HEK293 (cell line): Measurements from ENCODE around the gene ALMS1.
"Not testable (repeated sequence)": the region's sequence is repeated elsewhere in the genome, so short reads cannot be mapped to it uniquely, and the experiment has no call there.

Source experiments
- CTCF ChIA-PET: fragments of 350-600 bp; formaldehyde crosslinking; extraction: SDS; loops from one replicate; lab custom pipeline; 2021; ENCODE audit warnings: antibody characterized with exemption; lab: Yijun Ruan, JAX
- POLR2A ChIA-PET: fragments of 300-600 bp; formaldehyde crosslinking; extraction: SDS; loops from one replicate; lab custom pipeline; 2020; ENCODE audit warnings: antibody characterized with exemption, inconsistent platforms; lab: Yijun Ruan, JAX
- H3K27ac ChIP-seq: fragments of 200-500 bp; sonication (Bioruptor generic); 2 replicates; pipeline ENCODE4 v1.5.1; 2014; ENCODE audit warnings: low read depth, low read length, control low read depth, inconsistent platforms; ENCODE audit errors: extremely low read depth
- H3K36me3 ChIP-seq, 2 experiments: fragments of 200-500 bp in 1 of 2; sonication (Bioruptor generic) in 1 of 2; 1 replicate in 1 of 2; 2 replicates in 1 of 2; pipeline ENCODE4 v1.5.1; 2014 to 2017; ENCODE audit warnings: inconsistent platforms in 2 of 2, low read length in 2 of 2; ENCODE audit not compliant: control insufficient read depth in 2 of 2, insufficient read depth in 1 of 2
- H3K4me1 ChIP-seq: fragments of 200-500 bp; sonication (Bioruptor generic); 2 replicates; pipeline ENCODE4 v1.5.1; 2014; ENCODE audit warnings: mild to moderate bottlenecking, low read length, inconsistent platforms; ENCODE audit not compliant: control insufficient read depth, insufficient read depth
- H3K4me3 ChIP-seq: 2 replicates; pipeline ENCODE4 v1.5.1; 2011; ENCODE audit warnings: low read depth, mild to moderate bottlenecking, control low read depth, low read length, moderate library complexity
- H3K9me3 ChIP-seq: fragments of 200-500 bp; sonication (Bioruptor generic); 2 replicates; pipeline ENCODE4 v1.5.1; 2014; ENCODE audit warnings: low read depth, low read length, inconsistent platforms; ENCODE audit not compliant: control insufficient read depth, insufficient read depth
- BCL11B ChIP-seq: fragments of 450-650 bp; formaldehyde crosslinking; IDR thresholded peaks from 2 replicates; pipeline ENCODE4 v1.5.1; 2016; ENCODE audit warnings: low read depth, missing biosample characterization, missing genetic modification characterization
- SP7 ChIP-seq: fragments of 450-650 bp; formaldehyde crosslinking; IDR thresholded peaks from 2 replicates; pipeline ENCODE4 v1.5.1; 2016; ENCODE audit warnings: missing biosample characterization, missing genetic modification characterization
- TCF7L2 ChIP-seq: IDR thresholded peaks from 2 replicates; pipeline ENCODE4 v1.6.1; 2011; ENCODE audit warnings: low read depth, mild to moderate bottlenecking, inconsistent platforms, low read length, moderate library complexity, borderline replicate concordance
- ZBTB44 ChIP-seq: fragments of 450-650 bp; IDR thresholded peaks from 2 replicates; pipeline ENCODE4 v1.5.1; 2018; ENCODE audit warnings: missing biosample characterization, mild to moderate bottlenecking, missing genetic modification characterization
- ZEB2 ChIP-seq: fragments of 450-650 bp; formaldehyde crosslinking; IDR thresholded peaks from 2 replicates; pipeline ENCODE4 v1.5.1; 2016; ENCODE audit warnings: missing biosample characterization, missing genetic modification characterization
- ZFP3 ChIP-seq: fragments of 450-650 bp; formaldehyde crosslinking; IDR thresholded peaks from 2 replicates; pipeline ENCODE4 v1.5.1; 2016; ENCODE audit warnings: low read depth, missing biosample characterization, missing genetic modification characterization
- ZIC2 ChIP-seq: fragments of 450-650 bp; formaldehyde crosslinking; IDR thresholded peaks from 2 replicates; pipeline ENCODE4 v1.5.1; 2016; ENCODE audit warnings: missing biosample characterization, missing genetic modification characterization
- ZNF140 ChIP-seq: fragments of 450-650 bp; formaldehyde crosslinking; IDR thresholded peaks from 2 replicates; pipeline ENCODE4 v1.5.1; 2016; ENCODE audit warnings: missing biosample characterization, missing genetic modification characterization
- ZNF155 ChIP-seq: fragments of 450-650 bp; formaldehyde crosslinking; IDR thresholded peaks from 2 replicates; pipeline ENCODE4 v1.5.1; 2016; ENCODE audit warnings: missing biosample characterization, missing genetic modification characterization
- ZNF18 ChIP-seq: fragments of 450-650 bp; formaldehyde crosslinking; IDR thresholded peaks from 2 replicates; pipeline ENCODE4 v1.5.1; 2016; ENCODE audit warnings: missing biosample characterization, missing genetic modification characterization
- ZNF239 ChIP-seq: fragments of 450-650 bp; formaldehyde crosslinking; IDR thresholded peaks from 2 replicates; pipeline ENCODE4 v1.5.1; 2016; ENCODE audit warnings: missing biosample characterization, missing genetic modification characterization
- ZNF311 ChIP-seq: fragments of 450-650 bp; formaldehyde crosslinking; IDR thresholded peaks from 2 replicates; pipeline ENCODE4 v1.5.1; 2017; ENCODE audit warnings: missing biosample characterization, missing genetic modification characterization, borderline replicate concordance
- ZNF335 ChIP-seq: fragments of 450-650 bp; formaldehyde crosslinking; conservative IDR thresholded peaks from 2 replicates; pipeline ENCODE4 v1.5.1; 2016; ENCODE audit warnings: missing biosample characterization, missing genetic modification characterization
- ZNF394 ChIP-seq: fragments of 450-650 bp; formaldehyde crosslinking; IDR thresholded peaks from 2 replicates; pipeline ENCODE4 v1.5.1; 2016; ENCODE audit warnings: missing biosample characterization, missing genetic modification characterization, mild to moderate bottlenecking, moderate library complexity, borderline replicate concordance
- ZNF423 ChIP-seq: fragments of 450-650 bp; formaldehyde crosslinking; IDR thresholded peaks from 2 replicates; pipeline ENCODE4 v1.5.1; 2016; ENCODE audit warnings: missing biosample characterization, missing genetic modification characterization
- ZNF580 ChIP-seq: fragments of 450-650 bp; formaldehyde crosslinking; IDR thresholded peaks from 2 replicates; pipeline ENCODE4 v1.5.1; 2016; ENCODE audit warnings: missing biosample characterization, missing genetic modification characterization
- ZNF621 ChIP-seq: fragments of 450-650 bp; formaldehyde crosslinking; IDR thresholded peaks from 2 replicates; pipeline ENCODE4 v1.5.1; 2017; ENCODE audit warnings: missing biosample characterization, missing genetic modification characterization
- ZNF785 ChIP-seq: fragments of 450-650 bp; formaldehyde crosslinking; IDR thresholded peaks from 2 replicates; pipeline ENCODE4 v1.5.1; 2016; ENCODE audit warnings: missing biosample characterization, missing genetic modification characterization
- ZNF830 ChIP-seq: fragments of 450-650 bp; IDR thresholded peaks from 2 replicates; pipeline ENCODE4 v1.5.0; 2018; ENCODE audit warnings: missing biosample characterization, missing genetic modification characterization, low read depth, mild to moderate bottlenecking, moderate library complexity
- ZSCAN16 ChIP-seq: fragments of 450-650 bp; formaldehyde crosslinking; IDR thresholded peaks from 2 replicates; pipeline ENCODE4 v1.5.1; 2016; ENCODE audit warnings: missing biosample characterization, missing genetic modification characterization
- ZSCAN23 ChIP-seq: fragments of 450-650 bp; formaldehyde crosslinking; IDR thresholded peaks from 2 replicates; pipeline ENCODE4 v1.5.1; 2016; ENCODE audit warnings: missing biosample characterization, missing genetic modification characterization
- TF ChIP-seq, protein P1 (sequence below): fragments of 450-650 bp; formaldehyde crosslinking; IDR thresholded peaks from 2 replicates; pipeline ENCODE4 v1.5.1; 2016; ENCODE audit warnings: missing biosample characterization, missing genetic modification characterization

The ALMS1 gene

GRCh38 chr2:73642338-73643018 is 256.8 kb downstream of the ALMS1 start, which contains the start of gene NAT8 (continued):
- TF ChIP-seq, protein P1, sequence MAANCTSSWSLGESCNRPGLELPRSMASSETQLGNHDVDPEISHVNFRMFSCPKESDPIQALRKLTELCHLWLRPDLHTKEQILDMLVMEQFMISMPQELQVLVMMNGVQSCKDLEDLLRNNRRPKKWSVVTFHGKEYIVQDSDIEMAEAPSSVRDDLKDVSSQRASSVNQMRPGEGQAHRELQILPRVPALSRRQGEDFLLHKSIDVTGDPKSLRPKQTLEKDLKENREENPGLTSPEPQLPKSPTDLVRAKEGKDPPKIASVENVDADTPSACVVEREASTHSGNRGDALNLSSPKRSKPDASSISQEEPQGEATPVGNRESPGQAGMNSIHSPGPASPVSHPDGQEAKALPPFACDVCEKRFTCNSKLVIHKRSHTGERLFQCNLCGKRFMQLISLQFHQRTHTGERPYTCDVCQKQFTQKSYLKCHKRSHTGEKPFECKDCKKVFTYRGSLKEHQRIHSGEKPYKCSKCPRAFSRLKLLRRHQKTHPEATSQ: no peak
- TF ChIP-seq ZEB2 (tag by site-specific recombination): no peak
- no peak for TF ChIP-seq ZNF394 (tag by site-specific recombination)

DNA sequence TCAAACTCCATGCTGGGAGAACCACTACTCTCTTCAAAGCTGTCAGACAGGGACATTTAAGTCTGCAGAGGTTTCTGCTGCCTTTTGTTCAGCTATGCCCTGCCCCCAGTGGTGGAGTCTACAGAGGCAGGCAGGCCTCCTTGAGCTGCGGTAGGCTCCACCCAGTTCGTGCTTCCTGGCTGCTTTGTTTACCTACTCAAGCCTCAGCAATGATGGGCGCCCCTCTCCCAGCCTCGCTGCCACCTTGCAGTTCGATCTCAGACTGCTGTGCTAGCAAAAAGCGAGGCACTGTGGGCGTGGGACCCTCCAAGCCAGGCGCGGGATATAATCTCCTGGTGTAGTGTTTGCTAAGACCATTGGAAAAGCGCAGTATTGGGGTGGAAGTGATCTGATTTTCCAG is 262.1 kb downstream of the ALMS1 start:
- H3K9me3 ChIP-seq, H3K27ac ChIP-seq, POLR2A ChIA-PET, H3K4me3 ChIP-seq, H3K36me3 ChIP-seq, H3K4me1 ChIP-seq: not testable (repeated sequence)
- CTCF ChIA-PET: interaction anchor here (0.7 kb wide), 2 partner anchors 185 to 497 kb away, joined by 3 read pairs; no protein-coding TSS in a partner anchor

DNA sequence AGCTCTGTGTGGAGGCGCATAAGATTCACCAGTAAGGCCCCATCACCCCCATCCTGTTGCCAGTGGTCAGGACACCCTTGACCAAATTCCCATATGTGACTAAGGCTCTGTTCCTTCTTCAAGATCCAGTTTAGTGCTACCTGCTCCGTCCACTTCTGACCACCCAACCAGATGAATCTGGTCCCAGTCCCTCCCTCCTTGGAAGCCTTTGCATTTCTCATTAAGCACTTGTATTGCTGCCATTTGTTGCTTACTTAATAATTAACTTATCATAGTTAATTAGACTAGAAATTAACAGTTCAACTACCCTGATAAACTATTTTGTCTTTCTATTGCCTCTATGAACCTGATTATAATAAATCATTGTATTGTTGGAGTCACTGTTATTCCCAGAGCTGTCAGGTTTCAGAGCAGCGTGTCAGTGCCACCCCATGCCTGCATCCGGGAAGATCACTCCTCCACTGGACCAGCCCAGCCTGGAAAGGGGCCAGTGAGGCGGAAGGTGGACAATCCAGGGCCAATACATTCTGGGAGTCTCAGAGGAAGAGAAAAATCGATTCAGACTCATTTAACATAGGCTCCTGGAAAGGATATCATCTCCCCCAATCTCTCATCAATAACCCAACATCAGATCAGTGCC is 266.1 kb downstream of the ALMS1 start:
- no peak for TF ChIP-seq TCF7L2
- TF ChIP-seq, all 188 proteins: peak for 0
- H3K4me1 ChIP-seq: no peaks in the 10 kb centered on the region
- no peak overlapping the region for H3K27ac ChIP-seq
- POLR2A ChIA-PET: no interaction called here
- no peaks in the 10 kb centered on the region for H3K9me3 ChIP-seq
- H3K36me3 ChIP-seq: no peaks in the 10 kb centered on the region
- CTCF ChIA-PET: interaction anchor here (0.6 kb wide), 1 partner anchor 14 kb away, joined by 4 read pairs; no protein-coding TSS in a partner anchor
- H3K4me3 ChIP-seq: no peak overlapping the region

DNA sequence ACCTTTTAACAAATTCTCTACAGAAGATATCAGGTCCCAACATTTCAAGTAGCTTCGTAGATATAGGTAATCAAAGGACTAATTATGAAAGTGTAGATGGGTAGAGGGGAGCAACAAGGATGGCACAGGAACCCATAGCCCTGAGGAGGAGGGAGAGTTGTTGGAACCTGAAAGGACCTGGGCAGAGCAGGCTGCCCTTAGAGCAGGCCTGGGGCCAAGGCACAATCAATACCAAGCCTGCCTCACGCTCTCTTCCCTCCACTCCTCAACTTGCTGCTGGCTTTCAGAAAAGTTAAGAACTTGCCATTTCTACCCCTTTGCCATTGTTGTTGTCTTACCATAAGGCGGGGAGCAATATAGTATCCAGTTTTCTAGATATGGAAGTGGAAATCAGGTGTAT is 266.7 kb downstream of the ALMS1 start:
- H3K9me3 ChIP-seq: no peaks in the 10 kb centered on the region
- CTCF ChIA-PET: interaction anchor here (0.6 kb wide), 1 partner anchor 153 kb away, joined by 7 read pairs; no protein-coding TSS in a partner anchor

GRCh38 chr2:73654175-73654574 is 268.5 kb downstream of the ALMS1 start:
- ChIA-PET CTCF (no interaction called here), POLR2A (no interaction called here)
- no peaks in the 10 kb centered on the region for H3K36me3 ChIP-seq
- no peaks in the 10 kb centered on the region for H3K9me3 ChIP-seq
- TF ChIP-seq ZIC2 (tag by site-specific recombination) (no peak), ZNF18 (tag by site-specific recombination) (no peak), ZNF239 (tag by site-specific recombination) (no peak), ZNF335 (no peak), ZNF311 (no peak), ZNF830 (tag by site-specific recombination) (no peak), SP7 (no peak), ZSCAN23 (no peak), ZNF621 (tag by site-specific recombination) (no peak), ZNF155 (tag by site-specific recombination) (no peak), BCL11B (tag by site-specific recombination) (no peak), ZNF785 (no peak), ZNF423 (tag by site-specific recombination) (no peak), ZFP3 (tag by site-specific recombination) (no peak), ZBTB44 (tag by site-specific recombination) (no peak)
- H3K4me3 ChIP-seq: no peak overlapping the region
- no peaks in the 10 kb centered on the region for H3K4me1 ChIP-seq
- no peak overlapping the region for H3K27ac ChIP-seq

More for the DNA sequence above, 266.7 kb downstream of the ALMS1 start:
- Histone ChIP-seq H3K36me3 (no peaks in the 10 kb centered on the region), H3K4me1 (no peaks in the 10 kb centered on the region), H3K27ac (no peak overlapping the region), H3K4me3 (no peak overlapping the region)
- POLR2A ChIA-PET: no interaction called here
- TF ChIP-seq ZNF140 (tag by site-specific recombination) (no peak), ZNF580 (tag by site-specific recombination) (no peak), ZSCAN16 (no peak)
